Measurements from ENCODE around the gene USP34.
"Not testable (repeated sequence)": the region's sequence is repeated elsewhere in the genome, so short reads cannot be mapped to it uniquely, and the experiment has no call there.

Gene USP34

DNA sequence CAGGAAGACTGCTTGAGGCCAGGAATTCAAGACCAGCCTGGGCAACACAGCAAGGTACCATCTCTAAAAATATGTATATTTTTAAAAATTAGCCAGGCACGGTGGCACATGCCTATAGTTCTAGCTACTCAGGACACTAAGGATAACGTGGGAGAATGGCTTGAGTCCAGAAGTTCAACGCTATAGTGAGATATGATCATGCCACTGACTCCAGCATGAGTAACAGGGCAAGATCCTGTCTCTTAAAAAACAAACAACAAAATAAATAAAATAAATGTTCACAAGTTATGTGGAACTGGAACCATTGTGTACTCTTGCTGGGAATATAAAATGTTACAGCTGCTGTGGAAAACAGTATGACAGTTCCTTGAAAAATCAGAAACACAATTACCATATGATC lies 47.2 kb downstream of the USP34 start:
- no peak for DNase-seq (ENCODE audit: low read depth)

DNA sequence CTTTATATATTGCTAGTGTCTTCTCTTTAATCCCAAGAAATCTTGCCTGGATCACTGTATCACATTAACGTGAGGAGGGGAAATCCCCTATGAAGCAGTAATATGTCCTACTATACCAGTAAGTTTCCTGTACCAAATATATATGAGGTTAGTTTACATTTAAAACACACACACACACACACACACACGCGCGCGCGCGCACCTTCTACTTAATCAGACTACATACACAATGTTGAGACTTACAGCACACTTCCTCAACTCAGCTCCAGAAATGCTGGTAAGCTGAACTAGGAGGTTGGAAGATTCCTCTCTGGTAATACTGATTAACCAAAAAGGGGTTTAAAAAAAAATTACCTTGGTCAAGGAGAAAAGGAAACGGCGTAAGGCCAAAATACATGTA lies 49.3 kb downstream of the USP34 start:
- DNase-seq (ENCODE audit: low read depth) = no peak

DNA sequence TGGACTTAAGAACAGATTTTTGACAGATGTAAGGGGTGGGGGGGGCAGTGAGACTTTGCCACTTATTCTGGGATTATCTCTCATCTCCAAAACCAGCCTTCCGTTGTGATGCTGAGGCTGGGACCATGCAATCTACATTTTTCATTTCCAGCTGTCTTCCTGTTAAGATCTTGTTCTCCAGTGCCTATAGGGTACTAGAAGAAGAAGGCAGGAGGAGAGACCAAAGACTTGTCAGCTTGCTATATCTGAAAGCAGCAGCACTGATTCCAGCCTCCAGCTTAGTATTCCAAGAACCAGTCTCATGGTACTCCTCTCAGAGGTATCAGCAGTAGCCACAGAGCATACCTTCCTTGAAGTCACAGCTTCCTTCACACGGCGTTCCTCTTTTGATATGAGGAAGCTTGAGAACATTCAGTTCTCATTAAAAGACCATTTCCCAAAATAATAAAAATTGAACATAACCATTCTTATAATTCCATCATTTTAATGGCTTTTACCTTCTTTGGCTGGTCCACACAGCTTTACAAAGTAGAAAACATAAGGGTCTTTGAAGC lies 49.8 kb downstream of the USP34 start:
- no peak for DNase-seq (ENCODE audit: low read depth)

DNA sequence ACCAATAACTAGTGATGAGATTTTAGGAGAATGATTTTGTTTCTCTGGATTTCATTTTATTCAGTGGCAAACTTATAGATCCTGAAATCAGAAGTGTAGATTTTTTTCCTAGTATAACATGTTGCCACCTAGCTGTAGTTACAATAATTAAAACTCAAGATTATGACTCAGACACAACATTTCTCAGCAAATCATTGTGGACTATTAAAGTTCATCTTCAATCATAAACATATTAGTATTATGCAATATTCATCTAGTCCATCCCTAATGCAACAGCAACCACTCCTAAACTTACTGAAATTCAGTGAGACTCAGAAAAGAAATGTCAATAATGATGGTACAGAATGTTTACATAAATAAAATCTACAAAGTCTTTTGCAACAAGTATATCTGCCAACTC lies 51.3 kb downstream of the USP34 start:
- no peak for DNase-seq (ENCODE audit: low read depth)

DNA sequence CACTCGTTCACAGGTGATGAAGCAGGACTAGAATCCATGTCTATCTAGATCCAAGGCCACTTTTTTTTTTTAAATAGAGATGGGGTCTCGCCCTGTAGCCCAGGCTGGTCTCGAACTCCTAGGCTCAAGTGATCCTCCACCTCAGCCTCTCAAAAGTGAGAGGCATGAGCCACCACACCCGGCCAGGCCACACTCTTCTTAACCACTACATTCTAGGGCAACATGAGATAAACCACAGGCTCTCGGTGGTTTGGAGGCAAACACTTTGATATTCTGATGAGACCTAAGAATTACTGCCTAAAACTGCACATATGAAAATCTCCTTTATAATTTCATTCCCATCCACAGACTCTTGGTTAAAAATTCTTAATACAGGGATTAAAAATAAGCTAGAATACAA lies 51.8 kb downstream of the USP34 start:
- no peak for DNase-seq (ENCODE audit: low read depth)

DNA sequence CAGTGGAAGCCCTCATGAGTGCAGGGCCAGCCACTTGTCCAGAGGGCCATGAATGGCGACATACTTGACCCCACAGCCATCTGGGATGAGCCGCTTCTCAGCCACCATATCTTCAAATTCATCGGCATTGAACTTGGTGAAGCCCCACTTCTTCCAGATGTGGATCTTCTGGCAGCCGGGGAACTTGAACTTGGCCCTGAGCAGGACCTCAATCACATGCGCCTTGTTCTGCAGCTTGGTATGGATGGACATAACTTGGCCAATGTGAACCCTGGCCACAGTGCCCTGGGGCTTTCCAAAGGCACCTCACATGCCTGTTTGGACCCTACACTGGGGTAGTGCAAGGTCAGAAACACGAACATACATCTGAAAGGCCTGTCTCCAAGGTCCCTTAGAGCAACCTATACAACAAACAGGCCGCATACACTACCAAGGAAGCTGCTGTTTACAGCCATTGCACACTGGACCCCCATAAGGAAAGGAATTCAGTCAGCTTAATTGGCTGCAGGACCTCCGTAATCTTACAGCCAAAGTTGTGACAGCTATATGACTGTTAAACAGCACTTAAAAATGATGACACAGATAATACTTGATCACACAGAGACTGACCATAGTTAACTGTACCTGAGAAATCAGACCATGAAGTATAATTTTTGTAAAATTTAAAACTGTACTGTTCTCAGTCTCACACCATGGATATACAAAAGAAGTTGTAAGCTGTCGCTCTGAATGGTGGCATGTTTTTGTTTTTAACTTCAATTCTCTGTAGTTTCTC lies 53.8 kb downstream of the USP34 start:
- DNase-seq (ENCODE audit: low read depth) = no peak

DNA sequence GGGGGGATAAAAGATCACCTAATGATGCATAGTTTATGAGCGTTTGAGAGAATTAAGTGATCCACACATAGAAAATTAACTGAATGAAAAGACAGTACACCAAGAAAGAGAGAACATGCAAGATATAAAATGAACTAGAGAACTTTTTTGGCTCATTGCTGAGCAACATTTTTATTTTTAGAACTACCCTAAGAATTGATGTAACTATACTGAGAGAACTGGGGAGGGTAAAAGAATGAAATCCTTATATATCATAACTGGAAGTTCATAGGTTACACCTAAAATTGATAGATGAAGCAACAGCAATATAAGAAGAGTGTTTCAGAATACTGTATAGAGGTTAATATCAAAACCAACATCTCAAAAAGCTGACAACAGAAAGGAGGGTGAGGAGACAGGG lies 55.6 kb downstream of the USP34 start:
- no peak for DNase-seq (ENCODE audit: low read depth)

DNA sequence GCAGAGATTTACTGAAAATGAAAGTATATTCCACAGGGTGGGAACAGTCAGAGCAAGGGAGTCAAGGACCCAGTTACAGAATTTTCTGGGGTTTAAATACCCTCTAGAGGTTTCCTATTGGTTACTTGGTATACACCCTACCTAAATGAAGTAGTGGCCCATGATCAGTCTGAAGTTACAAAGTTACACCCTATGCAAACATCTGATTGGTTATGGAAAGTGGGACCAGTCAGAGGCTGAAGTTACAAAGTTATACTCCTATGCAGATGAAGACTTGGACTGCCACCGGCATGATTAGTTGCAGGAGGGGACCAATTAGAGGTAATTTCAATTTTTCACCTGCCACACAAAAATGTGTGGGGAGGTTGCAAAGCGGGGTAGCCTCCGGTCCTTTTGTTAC lies 56.2 kb downstream of the USP34 start:
- DNase-seq (ENCODE audit: low read depth) = no peak

DNA sequence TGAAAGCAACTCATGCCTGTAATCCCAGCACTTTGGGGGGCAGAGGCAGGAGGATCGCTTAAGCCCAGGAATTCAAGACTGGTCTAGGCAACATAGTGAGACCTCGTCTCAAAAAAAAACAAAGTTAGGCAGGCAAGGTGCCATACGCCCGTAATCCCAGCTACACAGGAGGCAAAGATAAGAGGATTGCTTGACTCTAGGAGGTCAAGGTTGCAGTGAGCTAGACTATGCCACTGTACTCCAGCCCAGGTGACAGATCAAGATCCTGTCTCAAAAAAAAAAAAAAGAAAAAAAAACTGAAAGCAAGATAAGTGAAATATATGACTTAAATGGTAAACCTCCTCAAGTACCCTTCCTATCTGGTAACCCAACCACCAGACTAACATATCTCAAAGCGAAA lies 59.8 kb downstream of the USP34 start:
- DNase-seq (ENCODE audit: low read depth) = no peak

DNA sequence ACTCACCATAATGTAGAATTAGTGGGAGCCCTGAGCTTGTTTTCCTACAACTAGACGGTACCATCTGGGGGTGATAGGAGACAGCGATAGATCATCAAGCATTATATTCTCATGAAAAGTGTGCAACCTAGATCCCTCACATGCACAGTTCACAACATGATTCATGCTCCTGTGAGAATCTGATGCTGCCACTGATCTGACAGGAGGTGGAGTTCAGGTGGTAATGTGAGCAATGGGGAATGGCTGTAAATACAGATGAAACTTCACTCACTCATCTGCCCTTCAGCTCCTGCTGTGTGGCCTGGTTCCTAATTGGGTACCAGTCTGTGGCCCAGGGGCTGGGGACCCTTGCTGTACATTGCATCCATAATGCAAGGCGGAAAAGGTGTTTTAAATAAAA lies 60.7 kb downstream of the USP34 start:
- DNase-seq (ENCODE audit: low read depth) = no peak

DNA sequence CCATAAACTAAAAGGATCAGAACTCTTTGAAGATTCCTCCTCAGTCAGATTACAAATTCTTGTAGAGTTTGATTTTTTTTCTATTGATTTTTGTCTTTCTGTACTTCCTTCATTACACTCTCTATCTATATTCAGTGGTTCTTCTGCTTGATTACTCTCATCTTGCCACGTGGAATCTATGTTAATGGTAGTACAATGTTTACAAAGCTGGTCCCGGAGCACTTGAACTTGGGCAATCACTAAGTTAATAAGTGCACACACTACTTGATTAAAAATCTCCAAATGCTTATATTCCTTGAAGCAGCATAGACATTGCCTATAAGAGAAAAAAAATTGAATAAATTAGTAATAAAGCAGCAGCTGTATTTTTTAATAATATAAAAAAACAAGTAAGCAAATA lies 65.1 kb downstream of the USP34 start:
- DNase-seq (ENCODE audit: low read depth) = no peak

DNA sequence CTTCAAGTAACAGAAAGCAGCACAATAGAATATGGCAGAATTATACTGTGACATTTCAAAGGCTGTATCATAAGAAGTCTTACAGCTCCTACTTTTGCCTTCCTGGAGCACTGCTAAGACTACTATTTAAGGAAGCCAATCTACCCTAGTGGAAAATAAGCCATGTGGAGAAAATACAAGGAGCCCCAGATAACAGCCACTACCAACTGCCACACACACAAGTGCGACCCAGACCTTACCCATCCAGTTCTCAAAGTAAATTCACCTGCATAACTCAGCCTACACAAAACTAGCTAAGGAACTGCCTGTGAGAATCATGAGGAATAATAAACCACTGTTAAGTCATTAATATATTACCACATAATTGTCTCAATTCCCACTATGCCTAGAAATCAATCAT lies 66.4 kb downstream of the USP34 start:
- no peak for DNase-seq (ENCODE audit: low read depth)

DNA sequence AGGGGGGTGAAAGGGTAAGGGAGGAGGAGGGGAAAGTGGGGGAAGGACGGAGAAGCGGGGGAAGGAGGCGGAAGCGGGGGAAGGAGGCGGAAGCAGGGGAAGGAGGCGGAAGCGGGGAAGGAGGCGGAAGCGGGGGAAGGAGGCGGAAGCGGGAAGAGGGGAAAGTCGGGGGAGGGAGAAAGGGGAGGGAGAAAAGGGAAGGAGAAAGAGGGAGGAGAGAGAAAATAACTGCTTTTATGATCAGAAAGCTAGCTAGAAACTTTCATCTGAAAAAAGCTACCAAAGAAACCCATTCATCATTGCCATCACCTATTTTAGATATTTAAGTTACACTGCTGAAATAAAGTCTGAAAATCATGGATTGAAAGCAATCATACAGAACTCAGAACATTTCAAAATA lies 72.5 kb downstream of the USP34 start:
- no peak for DNase-seq (ENCODE audit: low read depth)

DNA sequence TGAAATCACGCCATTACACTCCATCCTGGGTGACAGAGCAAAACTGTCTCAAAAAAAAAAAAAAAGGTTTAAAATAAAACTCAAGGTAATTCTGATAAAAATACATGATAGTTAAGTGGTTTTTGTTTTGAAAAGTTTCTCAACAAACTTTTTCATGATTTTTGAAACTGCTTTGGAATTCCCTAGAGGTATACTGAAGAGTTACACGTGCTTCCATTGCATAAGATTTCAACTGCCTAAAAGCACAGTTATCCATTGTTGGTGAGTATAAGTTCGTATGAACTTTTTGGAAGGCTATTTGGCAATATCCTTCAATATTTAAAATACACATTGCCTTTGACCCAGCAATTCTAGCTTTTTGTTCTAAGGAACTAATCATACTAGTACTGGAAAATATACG lies 74.9 kb downstream of the USP34 start:
- DNase-seq (ENCODE audit: low read depth) = no peak

DNA sequence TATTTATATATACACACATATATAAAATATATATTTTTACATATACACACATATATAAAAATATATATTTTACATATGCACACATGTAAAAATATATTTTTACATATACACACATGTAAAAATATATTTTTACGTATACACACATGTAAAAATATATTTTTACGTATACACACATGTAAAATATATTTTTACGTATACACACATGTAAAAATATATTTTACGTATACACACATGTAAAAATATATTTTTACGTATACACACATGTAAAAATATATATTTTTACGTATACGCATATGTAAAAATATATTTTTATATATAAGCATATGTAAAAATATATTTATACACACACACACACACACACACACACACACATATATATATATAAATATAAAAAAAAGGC lies 83.3 kb downstream of the USP34 start:
- DNase-seq (ENCODE audit: low read depth) = not testable (repeated sequence)

DNA sequence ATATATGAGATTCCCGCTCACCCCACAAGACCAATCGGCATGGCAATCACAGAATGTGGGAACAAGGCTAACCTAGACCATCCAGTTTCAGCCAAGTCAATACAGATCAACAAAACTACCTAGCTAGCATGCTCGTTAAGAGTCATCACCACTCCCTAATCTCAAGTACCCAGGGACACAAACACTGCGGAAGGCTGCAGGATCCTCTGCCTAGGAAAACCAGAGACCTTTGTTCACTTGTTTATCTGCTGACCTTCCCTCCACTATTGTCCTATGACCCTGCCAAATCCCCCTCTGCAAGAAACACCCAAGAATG lies 90.0 kb downstream of the USP34 start:
- DNase-seq (ENCODE audit: low read depth) = not testable (repeated sequence)

DNA sequence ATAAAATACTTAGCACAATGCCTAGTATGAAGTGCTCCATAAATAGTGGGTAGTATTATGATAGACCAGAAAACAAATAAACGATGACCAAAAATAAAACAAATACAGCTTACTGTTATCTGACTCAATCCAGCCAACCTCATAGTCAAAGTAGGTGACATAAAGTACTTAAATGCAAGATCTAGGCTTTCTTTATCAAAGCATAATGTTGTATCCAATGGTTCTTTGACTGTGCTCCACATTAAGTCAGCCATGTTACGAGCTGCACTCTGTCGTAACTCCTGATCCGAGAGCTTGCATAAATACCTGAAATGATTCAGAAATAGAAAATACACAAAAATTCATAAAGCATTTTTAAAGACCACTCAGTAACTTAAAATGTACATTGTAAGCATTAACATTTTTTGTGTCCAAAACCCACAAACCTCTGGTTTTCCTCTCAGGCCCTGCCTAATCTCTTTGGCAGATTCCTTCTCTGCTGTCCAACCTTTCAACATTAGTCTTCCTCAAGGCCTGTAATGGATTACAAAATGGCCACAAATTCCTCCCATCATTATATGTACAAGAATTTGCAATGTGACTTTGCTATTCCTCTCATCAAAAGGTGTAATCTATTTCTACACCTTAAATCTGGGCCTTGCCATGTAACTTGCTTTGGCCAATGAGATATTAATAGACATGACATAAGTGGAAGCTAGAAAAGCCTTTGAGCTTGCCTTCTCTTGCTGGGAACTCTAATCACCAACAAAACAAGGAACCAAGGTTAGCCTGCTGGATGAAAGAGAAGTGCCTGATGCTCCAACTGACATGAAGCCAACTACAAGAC lies 90.6 kb downstream of the USP34 start:
- no peak for DNase-seq (ENCODE audit: low read depth)

DNA sequence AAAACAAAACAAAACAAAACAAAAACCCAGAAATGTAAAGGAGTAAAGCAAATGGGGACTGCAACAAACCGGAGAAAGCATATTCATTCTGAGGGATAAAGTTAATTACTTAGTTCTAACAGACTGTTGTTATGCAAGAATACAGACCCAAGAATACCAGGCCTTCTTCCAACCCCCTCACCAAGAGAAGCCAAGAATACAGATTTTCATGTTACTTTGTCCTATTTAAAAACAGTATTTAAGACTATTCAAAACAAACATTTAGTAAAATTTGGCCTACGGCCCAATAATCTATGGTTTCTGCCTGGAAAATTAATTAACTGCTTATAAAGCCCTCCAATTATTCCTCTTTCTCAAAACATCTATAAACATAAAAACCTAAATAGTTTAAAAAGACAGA lies 91.4 kb downstream of the USP34 start:
- DNase-seq (ENCODE audit: low read depth) = no peak

DNA sequence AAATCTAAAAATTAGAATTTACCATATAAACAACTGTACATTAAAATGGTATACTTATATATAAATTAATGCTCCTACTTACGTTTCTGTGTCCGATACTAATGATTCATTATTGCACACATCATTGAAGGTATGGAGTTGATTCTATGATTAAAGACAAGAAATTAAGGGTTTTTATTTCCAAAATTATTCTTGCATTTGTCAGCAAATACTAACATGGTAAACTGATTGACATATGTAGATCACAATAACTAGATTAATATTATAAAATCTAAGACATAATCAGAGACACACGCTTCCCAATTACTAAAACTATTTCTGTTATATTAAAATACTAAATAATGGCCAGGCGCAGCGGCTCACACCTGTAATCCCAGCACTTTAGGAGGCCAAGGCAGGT lies 92.6 kb downstream of the USP34 start:
- no peak for DNase-seq (ENCODE audit: low read depth)

DNA sequence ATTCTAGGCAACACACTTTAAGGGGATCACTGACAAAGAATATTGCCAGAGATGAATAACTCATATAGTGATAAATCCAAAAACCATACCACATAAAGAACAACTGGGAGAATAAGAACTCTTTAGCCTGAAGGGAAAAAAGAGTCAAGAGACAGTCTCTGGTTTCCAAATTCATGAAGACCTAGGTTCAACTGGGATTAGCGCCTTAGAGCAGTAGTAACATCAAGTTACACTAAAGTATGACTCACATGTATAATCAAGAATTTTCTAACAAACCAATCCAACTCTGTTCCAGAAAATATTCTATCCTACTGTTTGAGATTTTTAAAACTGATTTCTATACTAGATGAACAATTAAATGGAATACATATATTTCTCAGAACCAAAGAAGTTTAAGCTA lies 93.8 kb downstream of the USP34 start:
- no peak for DNase-seq (ENCODE audit: low read depth)

DNA sequence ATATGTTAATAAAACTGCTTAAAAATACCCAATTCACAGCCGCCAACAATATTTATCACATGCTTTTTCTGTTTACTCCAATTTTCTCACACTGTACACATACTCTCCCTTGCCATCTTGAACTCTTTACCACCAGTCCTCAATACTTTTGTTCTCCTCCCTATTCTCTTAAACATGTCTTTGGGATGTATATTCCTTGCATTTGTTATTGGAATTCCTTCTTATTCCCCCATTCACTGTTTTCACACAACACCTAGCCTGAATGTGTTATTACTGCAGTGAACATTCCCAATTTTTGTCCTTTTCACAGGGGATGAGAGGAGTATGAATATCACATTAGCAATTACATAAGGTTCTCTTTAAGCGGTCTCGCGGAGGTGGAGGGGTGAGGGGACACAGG lies 94.7 kb downstream of the USP34 start:
- no peak for DNase-seq (ENCODE audit: low read depth)

DNA sequence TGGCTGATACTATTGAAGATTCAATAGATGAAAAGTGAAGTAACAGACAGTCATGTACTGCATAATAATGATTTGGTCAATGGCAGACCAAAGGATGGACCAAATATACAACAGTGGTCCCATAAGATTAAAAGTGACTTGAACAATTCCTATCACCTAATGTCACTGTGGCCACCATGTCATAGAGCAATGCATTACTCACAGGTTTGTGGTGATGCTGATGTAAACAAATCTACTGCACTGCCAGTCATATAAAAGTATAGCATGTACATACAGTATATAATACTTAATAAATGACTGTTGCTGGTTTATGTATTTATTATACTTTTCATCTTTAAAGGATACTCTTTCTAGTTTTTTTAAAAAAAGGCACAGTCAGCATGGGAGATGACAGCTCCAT lies 99.9 kb downstream of the USP34 start:
- no peak for DNase-seq (ENCODE audit: low read depth)
